WERI-Rb-1 (cell line): ENCODE data around the gene RCN2.

Experiments
- DNase-seq: peaks from one replicate; pipeline ENCODE4 v3.0.0-alpha.2; 2020
- H3K27ac ChIP-seq: fragments of 250-450 bp; sonication (Bioruptor Pico); 2 replicates; pipeline ENCODE4 v1.5.1; 2020; ENCODE audit warnings: mild to moderate bottlenecking, moderate library complexity
- H3K27me3 ChIP-seq: fragments of 250-450 bp; sonication (Bioruptor Pico); 2 replicates; pipeline ENCODE4 v1.5.1; 2021; ENCODE audit warnings: mild to moderate bottlenecking, low read depth, moderate library complexity; ENCODE audit not compliant: insufficient read depth, severe bottlenecking
- H3K36me3 ChIP-seq: fragments of 250-450 bp; sonication (Bioruptor Pico); 2 replicates; pipeline ENCODE4 v1.5.1; 2020; ENCODE audit warnings: mild to moderate bottlenecking, moderate library complexity
- H3K4me3 ChIP-seq: 2 replicates; pipeline ENCODE4 v1.5.1; 2011; ENCODE audit warnings: low read depth, mild to moderate bottlenecking, control low read depth, low read length
- H3K9me3 ChIP-seq: fragments of 250-450 bp; sonication (Bioruptor Pico); 2 replicates; pipeline ENCODE4 v1.5.1; 2021; ENCODE audit warnings: mild to moderate bottlenecking, moderate library complexity; ENCODE audit not compliant: severe bottlenecking
- CTCF ChIP-seq: IDR thresholded peaks from 2 replicates; pipeline ENCODE4 v1.5.1; 2011; ENCODE audit warnings: low read depth, mild to moderate bottlenecking, control low read depth, inconsistent platforms, low read length

The RCN2 gene

GRCh38 chr15:76987276-76987675 is 55.7 kb downstream of the RCN2 start:
- Histone ChIP-seq H3K4me3 (no peak overlapping the region), H3K27me3 (no peaks in the 10 kb centered on the region), H3K27ac (no peak overlapping the region), H3K36me3 (no peaks in the 10 kb centered on the region), H3K9me3 (no peaks in the 10 kb centered on the region)
- no peak for DNase-seq
- TF ChIP-seq CTCF = no peak

- Histone ChIP-seq H3K27me3 (no peaks in the 10 kb centered on the region), H3K4me3 (no peak overlapping the region), H3K9me3 (no peaks in the 10 kb centered on the region), H3K27ac (no peak overlapping the region), H3K36me3 (no peaks in the 10 kb centered on the region)
- TF ChIP-seq CTCF = no peak
- DNase-seq = no peak
Observed at GRCh38 chr15:76987896-76988860, 56.6 kb downstream of the RCN2 start.

GRCh38 chr15:76988867-76989780 is 57.6 kb downstream of the RCN2 start:
- DNase-seq = no peak
- TF ChIP-seq CTCF = no peak
- no peak overlapping the region for H3K4me3 ChIP-seq

GRCh38 chr15:76991048-76991447 is 59.5 kb downstream of the RCN2 start:
- TF ChIP-seq CTCF = no peak
- H3K9me3 ChIP-seq = no peaks in the 10 kb centered on the region
- H3K27ac ChIP-seq = no peak overlapping the region
- H3K36me3 ChIP-seq = no peaks in the 10 kb centered on the region
- H3K27me3 ChIP-seq = no peaks in the 10 kb centered on the region
- H3K4me3 ChIP-seq = no peak overlapping the region
- DNase-seq = no peak

More at GRCh38 chr15:76988867-76989780, 57.6 kb downstream of the RCN2 start:
- Histone ChIP-seq H3K9me3 (no peaks in the 10 kb centered on the region), H3K27ac (no peak overlapping the region), H3K36me3 (no peaks in the 10 kb centered on the region), H3K27me3 (no peaks in the 10 kb centered on the region)

GRCh38 chr15:76991741-76992645 is 60.4 kb downstream of the RCN2 start:
- H3K36me3 ChIP-seq = no peaks in the 10 kb centered on the region
- DNase-seq = no peak

More at GRCh38 chr15:76991741-76992645, 60.4 kb downstream of the RCN2 start:
- no peak for TF ChIP-seq CTCF
- Histone ChIP-seq H3K27me3 (no peaks in the 10 kb centered on the region), H3K4me3 (no peak overlapping the region), H3K27ac (no peak overlapping the region), H3K9me3 (no peaks in the 10 kb centered on the region)
